GM12874 (cell line): Measurements from ENCODE around the gene PGAM4.

ENCODE experiments used
- TF ChIP-seq, protein P1 (sequence below): IDR thresholded peaks from 2 replicates; pipeline ENCODE4 v1.5.1; 2011; ENCODE audit warnings: low read depth, mild to moderate bottlenecking, control low read depth, low read length, moderate library complexity; ENCODE audit not compliant: insufficient read depth

Gene PGAM4

DNA sequence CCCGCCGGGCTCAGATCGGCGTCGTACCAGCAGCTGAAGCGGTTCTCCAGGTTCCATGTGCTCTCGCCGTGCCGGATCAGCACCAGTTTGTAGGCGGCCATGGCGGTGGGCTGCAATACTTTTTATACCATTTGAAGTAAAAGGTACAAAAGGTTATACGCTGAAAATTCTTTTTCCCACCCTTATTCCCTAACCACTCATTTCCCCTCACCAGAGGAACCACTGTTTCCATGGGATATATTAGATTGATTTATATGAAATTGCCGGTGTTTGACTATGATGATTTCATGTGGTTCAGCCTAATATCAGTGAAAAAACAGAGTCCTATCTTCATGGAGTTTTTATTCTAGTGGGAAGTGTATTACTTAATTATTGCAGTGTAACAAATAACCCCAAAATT is at the start of gene PGAM4:
PGAM4 (minus strand) TSS at position 101 of the 400 bp plus-strand sequence; CDS start at position 101, 0 bp downstream.
- TF ChIP-seq, protein P1, sequence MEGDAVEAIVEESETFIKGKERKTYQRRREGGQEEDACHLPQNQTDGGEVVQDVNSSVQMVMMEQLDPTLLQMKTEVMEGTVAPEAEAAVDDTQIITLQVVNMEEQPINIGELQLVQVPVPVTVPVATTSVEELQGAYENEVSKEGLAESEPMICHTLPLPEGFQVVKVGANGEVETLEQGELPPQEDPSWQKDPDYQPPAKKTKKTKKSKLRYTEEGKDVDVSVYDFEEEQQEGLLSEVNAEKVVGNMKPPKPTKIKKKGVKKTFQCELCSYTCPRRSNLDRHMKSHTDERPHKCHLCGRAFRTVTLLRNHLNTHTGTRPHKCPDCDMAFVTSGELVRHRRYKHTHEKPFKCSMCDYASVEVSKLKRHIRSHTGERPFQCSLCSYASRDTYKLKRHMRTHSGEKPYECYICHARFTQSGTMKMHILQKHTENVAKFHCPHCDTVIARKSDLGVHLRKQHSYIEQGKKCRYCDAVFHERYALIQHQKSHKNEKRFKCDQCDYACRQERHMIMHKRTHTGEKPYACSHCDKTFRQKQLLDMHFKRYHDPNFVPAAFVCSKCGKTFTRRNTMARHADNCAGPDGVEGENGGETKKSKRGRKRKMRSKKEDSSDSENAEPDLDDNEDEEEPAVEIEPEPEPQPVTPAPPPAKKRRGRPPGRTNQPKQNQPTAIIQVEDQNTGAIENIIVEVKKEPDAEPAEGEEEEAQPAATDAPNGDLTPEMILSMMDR, result no peak

DNA sequence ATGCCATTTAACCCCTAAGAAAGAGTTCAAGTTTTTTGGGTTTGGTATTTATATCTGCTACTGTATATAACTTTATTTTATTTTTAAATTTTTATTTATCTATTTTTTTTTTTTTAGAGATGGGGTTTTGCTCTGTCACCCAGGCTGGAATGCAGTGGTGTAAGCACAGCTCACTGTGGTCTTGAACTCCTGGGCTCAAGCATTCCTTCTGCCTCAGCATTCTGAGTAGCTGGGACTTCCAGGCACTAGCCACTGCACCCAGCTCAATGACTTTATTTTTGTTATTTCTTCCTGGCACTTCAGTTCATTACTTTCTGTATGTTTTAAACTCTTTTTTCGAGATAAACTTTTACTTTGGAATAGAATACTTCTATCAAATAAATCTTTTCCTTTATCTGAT is 42.4 kb upstream of the PGAM4 start:
- TF ChIP-seq, protein P1, result no peak

DNA sequence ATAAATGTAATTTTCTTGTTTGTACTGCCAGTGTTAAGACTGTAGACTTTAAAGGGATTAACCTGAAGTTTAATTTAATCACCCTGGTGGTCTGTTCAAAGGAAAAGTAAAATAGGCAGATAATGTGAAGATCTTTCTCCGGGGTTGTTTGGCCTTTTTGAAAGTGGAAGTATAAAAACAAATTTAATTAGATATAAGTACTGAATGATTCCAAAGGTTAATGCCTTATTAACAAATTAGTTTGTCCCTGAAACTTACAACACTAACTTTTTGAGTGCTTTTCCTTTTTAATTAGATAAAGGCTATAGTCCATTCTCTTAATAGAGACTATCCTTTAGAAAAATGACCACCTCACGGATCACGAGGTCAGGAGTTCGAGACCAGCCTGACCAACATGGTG is 10.4 kb upstream of the PGAM4 start:
- TF ChIP-seq, protein P1, result no peak

DNA sequence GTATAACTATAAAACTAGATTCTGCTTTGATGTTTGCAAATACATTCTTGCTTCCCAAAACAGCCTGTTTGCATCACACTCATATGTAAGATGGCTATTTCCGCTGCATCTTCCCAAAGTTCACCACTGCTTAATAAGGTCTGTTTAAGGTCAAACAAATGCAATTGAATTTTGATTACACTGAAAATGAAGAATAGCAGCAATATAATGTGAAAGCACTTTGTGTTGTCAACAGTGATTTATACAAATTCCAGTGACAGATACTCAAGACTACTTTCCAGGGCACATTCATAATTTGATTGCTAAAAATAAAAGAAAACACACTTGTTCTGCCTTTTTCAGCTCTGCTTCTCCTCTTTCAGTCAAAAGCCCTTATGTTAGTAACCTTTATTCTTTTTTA is 8.1 kb upstream of the PGAM4 start:
- TF ChIP-seq, protein P1, result no peak

DNA sequence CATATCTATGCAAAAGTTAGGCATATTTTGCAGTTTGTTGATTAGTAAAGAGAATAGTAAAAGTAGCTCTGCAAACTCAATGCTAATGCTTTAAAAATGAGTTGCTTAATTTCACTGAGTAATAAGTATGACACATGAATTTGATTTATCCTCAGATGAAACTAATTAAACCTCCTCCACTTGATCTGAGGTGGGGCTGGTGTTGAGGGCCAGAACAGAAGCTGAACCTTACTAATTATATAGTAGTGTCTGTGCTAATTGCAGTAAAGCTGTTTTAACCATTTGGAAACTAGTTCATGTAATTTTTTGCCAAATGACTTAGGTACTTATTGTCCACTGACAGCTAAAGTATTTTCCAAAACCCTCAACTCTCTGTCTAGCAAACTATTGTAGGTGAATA is 7.7 kb upstream of the PGAM4 start:
- TF ChIP-seq, protein P1, result no peak

DNA sequence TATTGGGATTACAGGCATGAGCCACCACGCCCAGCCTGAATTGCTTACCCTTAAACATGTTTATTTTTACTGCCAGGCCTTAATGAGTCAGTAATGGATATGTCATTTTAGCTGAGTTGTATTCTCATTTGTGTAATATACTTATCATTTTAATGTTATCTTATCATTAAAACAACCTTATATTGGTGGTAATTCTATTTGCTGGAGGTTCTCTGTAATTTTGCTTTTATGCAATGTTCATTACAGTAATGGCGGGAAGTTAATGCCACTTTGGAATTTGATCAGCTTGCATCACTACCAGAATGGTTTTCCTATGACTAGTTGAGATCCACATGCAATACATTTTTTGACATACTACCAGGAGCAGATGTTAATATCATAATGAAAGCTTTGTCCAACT is 6.3 kb upstream of the PGAM4 start:
- TF ChIP-seq, protein P1, result no peak

DNA sequence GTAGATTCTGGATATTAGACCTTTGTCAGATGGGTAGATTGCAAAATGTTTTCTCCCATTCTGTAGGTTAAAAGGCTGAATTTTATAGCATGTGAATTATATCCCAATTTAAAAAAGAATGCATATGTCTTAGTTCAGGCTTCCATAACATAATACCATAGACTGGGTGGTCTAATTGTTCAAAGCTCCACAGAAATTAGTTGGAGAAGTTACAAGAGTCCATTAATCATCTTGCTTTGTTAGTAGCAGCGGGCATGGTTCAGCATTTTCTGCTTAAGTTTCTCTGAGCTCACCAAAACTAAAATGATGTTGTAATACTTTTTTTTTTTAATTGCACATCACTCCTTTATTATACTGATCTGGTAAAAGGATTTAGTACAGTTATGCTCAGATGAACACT is 1.8 kb downstream of the PGAM4 start:
- TF ChIP-seq, protein P1, result no peak

DNA sequence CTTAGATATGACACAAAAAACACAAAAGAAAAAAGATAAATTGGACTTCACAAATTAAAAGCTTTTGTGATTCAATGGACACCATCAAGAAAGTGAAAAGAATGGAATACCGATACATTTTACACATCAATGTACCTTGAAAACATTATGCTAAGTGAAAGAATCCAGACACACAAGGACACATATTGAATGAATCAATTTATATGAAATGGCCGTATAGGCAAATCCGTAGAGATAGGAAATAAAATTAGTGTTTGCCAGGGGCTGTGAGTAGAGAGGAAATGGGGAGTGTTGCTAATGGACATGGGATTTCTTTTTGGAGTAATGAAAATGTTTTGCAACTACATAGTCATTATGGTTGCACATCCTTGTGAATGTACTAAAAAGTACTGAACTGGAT is 3.1 kb downstream of the PGAM4 start:
- TF ChIP-seq, protein P1, result no peak
